ENCODE measurements around the gene NCAN.
"Not testable (repeated sequence)": the region's sequence is repeated elsewhere in the genome, so short reads cannot be mapped to it uniquely, and the experiment has no call there.

NCAN gene

DNA sequence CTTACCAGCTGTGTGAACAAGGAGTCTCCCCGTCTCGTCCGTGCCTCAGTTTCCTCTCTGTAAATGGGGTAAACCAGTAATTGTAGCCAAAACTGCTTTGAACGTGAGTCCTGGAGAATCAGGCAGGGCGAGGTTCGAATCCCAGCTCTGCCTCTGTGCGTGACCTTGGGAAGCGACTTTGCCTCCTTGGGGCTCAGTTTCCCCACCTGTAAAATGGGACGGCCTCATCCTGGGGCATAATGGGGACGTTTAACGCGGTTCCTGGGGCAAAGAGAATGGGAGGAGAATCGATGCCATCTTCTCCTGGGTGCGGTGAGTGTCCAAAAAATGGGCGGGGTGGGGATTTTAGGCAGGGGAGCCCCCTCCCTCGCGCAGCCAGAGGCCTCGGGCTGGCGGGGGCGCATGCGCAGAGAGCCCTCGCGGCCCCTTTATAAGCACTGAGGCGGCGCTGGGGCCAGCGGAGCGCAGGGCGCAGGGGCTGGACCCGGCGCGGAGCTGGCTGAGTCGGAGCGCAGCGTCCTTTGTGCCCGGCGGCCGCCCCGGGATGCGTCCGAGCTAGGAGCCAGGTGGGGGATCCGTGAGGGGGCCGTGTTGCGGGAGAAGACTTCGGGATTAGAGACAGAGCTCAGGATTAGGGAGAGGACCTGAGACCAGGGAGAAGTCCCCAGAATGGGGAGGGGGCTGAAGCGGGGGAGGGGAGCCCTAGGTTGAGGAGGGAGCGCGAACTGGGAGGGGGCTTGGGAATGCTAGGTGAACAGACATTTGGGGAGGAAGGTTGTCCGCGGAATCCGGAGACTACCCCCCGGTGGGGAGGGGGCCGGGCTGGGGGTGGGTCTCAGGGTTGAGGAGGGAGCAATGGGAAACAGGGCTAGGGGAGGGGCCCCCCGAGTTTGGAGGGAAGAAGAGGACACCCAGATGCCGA lies at the start of gene NCAN:
Gene NCAN, plus strand, starts transcription at position 460 of the 922 bp plus-strand sequence. CDS start 4,996 bp downstream, outside the sequence.
- no peak for DNase-seq
- TF ChIP-seq GATA1 (IDR thresholded peaks at IDR 0.05; ENCODE audit: low read depth, low read length) (no peak), POLR2A (IDR thresholded peaks at IDR 0.05; ENCODE audit: low read length) (no peak)

DNA sequence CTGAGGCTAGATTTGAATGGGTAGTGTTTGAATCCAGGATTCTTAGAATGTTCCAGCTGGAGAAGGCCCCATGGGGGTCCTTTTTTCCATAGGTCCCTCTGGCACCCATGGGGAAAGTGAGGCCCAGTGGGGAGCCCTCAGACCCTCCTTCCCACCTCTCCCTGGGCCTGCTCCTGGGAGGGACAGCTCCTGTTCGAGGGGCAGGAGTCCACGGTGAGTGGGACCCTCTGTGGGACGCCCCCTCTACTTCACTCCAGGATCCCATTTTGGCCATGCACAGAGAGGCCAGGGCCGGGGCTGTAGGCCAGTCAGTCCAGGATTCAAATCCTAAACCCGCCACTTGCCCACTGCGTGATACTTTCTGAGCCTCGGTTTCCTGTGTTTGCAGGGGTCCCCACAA lies 49.3 kb upstream of the NCAN start:
- no peak for DNase-seq
- TF ChIP-seq GATA1 (IDR thresholded peaks at IDR 0.05; ENCODE audit: low read depth, low read length) (no peak), POLR2A (IDR thresholded peaks at IDR 0.05; ENCODE audit: low read length) (no peak)

DNA sequence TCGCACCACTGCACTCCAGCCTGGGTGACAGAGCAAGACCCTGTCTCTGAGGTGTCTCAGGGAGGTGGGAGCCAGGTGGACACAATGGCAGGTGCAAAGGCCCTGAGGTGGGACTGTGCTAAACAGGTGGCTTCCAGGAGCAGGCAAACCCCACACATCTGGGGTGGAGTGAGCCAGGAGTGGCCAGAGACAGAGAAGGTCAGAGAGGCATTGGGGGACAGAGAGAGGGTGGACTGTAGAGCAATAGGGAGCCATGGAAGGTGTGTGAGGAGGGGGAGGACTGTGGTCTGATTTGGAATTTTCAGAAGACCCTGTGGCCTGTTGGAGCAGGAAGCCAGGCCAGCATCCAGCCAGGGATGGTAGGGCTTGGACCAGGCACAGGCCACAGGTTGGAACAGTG lies 46.4 kb upstream of the NCAN start:
- DNase-seq = no peak
- TF ChIP-seq GATA1 (IDR thresholded peaks at IDR 0.05; ENCODE audit: low read depth, low read length) (no peak), POLR2A (IDR thresholded peaks at IDR 0.05; ENCODE audit: low read length) (no peak)

DNA sequence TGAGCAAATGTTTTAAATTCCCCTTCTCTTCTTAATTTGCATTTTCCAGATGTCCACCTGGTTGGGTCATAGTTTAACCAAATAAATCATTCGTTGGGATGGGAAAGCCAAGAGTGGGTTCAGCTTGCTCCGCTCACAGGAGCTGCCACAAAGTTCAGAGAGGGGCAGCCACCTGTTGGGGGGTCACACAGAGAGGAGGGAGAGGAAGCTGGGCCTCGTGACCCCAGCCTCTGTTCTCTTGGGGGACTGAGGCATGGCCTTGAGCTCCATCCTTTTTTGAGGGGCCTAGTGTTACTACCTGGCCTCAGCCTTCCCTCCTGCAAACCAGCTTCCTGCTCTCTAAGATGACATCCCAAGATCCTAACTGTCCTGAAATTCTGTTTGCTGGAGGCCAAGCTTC lies 44.1 kb upstream of the NCAN start:
- TF ChIP-seq POLR2A (IDR thresholded peaks at IDR 0.05; ENCODE audit: low read length) = no peak
- no peak for TF ChIP-seq GATA1 (IDR thresholded peaks at IDR 0.05; ENCODE audit: low read depth, low read length)
- no peak for DNase-seq

DNA sequence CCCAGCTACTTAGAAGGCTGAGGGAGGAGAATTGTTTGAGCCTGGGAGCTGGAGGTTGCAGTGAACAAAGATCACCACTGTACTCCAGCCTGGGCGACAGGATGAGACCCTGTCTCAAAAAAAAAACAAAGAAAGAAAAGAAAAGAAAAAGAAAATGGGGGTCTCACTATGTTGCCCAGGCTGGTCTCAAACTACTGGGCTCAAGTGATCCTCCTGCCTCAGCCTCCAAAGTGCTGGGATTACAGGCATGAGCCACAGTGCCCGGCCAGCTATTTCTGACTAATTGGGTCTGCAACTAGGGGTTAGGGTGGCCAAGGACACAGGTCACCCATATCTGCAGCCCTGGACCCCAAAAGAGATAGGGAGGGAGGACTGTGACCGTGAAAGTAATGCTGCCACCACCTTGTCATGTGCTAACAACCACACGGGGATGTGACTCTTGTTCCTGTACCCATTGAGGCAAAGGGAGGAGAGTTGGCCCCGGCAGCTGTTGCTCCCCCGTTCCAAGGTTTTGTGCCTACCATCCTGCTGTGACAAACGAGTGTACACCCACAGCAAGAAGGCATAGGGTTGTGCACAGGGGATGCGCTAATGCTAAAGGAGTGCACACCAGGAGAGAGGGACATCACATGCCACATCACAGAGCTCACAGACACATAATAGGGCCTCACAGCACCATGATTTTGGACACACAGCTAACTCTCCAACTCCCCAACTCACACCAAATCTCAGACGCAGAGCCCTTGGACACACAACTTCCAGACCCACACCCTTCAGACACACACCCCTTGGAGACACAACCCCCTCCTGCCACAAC lies 42.3 kb upstream of the NCAN start:
- no peak for DNase-seq
- no peak for TF ChIP-seq POLR2A (IDR thresholded peaks at IDR 0.05; ENCODE audit: low read length)
- TF ChIP-seq GATA1 (IDR thresholded peaks at IDR 0.05; ENCODE audit: low read depth, low read length) = no peak

DNA sequence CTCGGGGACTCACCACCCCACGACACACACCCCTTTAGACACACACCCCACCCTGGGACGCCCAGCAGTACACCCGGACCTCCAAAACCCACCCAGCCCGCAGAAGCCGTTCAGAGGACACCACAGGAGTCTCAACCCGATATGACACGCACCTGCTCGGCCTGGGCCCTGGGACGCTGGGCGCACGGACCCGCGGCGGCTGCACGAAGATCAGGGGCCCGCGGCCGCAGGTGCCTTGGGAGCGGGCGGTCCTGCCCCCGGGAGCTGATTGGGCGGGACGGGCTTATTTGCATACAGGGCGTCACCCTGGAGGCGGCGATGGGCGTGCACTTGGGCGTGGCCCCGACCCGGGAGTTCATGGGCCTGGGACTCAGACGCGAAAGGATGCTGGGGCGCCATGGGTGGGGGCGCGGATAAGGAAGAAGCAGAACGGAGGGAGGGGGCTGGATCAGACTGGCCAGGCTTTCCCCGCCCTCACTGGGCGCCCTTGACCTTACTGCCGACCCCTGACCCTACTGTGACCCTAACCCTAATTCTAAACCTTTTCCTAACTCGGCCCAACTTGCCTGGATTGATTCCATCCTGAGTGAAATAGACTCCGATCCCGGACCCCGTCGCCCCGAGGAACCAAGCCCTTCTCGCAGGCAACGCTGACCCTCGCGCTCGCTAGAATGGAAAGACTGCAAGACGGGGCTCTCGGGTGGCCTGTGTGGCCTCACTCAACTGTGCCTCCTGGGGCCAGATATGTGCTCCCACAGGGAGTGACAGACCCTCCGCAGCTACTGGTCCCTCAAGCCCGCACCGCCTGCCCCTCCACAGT lies 41.5 kb upstream of the NCAN start, which contains the start of gene MEF2B:
Gene MEF2B, minus strand, starts transcription at position 211 of the 820 bp plus-strand sequence. CDS start 19,528 bp downstream, outside the sequence.
- peak; percentile 86 to 90 for DNase-seq
- TF ChIP-seq GATA1 (IDR thresholded peaks at IDR 0.05; ENCODE audit: low read depth, low read length) (no peak), POLR2A (IDR thresholded peaks at IDR 0.05; ENCODE audit: low read length) (no peak)

DNA sequence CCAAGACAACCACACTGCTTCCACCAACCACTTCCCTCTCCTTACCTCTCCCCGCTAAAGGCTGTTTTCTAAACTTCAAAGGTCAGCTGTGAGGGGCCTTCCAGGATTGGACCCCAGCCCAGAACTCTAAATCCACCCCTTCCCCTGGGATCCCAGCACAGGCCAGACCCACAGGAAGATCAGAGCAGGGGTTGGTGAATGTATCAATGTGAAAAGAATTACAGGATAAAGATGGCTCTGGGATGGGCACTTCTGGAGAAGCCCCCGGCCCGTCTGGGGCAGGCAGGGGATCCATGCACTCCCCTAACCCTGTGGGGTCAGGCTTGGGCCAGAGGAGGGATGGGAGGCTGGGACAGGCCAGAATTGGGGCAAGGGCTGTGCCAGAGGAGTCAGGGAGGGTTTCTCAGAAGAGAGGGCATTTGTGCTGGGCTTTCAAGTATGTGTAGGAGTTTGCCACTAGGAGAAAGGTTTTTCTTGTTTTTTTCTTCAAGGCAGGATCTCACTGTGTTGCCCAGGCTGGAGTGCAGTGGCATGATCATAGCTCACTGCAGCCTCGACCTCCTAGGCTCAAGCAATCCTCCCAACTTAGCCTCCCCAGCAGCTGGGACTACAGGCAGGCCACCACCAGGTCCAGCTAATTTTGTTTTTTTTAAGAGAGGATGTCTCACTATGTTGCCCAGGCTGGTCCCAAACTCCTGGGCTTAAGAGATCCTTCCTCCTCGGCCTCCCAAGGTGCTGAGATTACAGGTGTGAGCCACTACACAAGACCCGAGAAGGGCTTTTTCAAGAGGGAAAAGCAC lies 40.7 kb upstream of the NCAN start:
- DNase-seq = no peak
- TF ChIP-seq POLR2A (IDR thresholded peaks at IDR 0.05; ENCODE audit: low read length) = no peak
- TF ChIP-seq GATA1 (IDR thresholded peaks at IDR 0.05; ENCODE audit: low read depth, low read length) = no peak

DNA sequence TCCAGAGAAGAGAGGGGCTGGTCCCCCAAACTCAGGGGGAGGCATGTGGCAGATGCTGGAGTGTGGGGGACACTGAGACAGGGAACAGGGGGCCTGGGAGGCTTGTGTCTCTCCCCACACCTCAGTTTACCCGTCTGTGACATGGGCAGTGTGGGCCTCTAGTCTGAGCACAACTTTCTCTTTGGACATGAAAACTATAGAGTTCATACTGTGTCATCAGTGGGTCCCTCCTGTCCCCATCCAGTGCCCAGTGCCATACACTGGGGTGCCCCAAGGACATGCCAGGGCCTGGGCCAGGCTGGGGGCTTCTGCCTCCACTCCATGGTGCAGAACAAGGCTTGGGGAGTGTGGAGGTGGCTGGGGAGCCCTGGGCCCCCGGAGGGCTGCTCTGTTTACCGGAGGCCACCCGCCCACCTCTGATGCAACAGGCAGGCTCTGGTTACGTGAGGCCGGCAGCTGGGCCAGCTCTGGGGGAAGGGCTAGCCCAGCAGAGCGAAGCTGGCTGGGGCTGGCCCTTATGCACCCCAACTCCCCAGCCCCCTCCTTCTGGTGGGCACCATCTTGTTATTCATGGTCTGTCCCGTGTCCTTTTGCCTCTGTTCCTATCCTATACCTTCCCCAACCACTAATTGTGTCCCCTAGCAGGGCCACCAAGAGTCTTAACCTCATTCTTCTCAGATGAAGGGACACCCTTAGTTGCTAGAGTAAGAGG lies 39.8 kb upstream of the NCAN start:
- peak; percentile 54 to 76 for DNase-seq

DNA sequence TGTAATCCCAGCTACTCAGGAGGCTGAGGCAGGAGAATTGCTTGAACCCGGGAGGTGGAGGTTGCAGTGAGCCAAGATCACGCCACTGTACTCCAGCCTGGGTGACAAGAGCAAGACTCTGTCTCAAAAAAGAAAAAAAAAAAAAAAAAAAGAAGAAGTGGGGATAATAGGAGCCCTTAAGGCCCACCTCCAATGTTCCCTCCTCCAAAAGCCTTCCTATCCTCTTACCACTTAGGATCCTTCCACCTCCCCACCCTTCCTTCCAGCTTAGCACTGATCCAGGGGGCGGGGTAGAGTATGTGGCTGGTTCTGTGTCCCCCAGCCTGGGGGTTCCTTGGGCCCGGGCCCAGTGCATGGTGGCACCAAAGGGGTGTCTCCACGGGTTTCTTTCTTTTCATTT lies 38.5 kb upstream of the NCAN start:
- not testable (repeated sequence) for DNase-seq

More for the DNA sequence above, 39.8 kb upstream of the NCAN start:
- TF ChIP-seq POLR2A (IDR thresholded peaks at IDR 0.05; ENCODE audit: low read length) (no peak), GATA1 (IDR thresholded peaks at IDR 0.05; ENCODE audit: low read depth, low read length) (no peak)

DNA sequence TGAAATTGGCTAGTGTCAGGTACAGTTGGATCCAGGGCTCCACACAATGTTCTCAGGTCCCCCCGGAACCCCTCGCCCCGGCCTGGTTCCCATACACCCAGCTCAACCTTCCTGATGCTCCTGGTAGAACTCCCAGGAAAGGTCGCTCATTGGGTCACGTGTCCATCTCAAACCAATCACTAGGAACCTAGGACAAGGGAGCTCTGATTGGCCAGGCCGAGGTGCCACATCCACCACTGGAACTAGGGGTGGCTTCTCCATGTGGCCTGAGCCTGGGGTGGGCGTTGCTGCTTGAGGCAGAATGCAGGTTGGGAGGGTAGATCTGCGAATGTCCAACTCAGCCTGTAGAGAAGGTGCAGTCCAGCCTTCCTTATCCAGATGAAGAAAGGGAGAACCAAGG lies 34.8 kb upstream of the NCAN start:
- TF ChIP-seq GATA1 (IDR thresholded peaks at IDR 0.05; ENCODE audit: low read depth, low read length) (no peak), POLR2A (IDR thresholded peaks at IDR 0.05; ENCODE audit: low read length) (no peak)
- DNase-seq = no peak

DNA sequence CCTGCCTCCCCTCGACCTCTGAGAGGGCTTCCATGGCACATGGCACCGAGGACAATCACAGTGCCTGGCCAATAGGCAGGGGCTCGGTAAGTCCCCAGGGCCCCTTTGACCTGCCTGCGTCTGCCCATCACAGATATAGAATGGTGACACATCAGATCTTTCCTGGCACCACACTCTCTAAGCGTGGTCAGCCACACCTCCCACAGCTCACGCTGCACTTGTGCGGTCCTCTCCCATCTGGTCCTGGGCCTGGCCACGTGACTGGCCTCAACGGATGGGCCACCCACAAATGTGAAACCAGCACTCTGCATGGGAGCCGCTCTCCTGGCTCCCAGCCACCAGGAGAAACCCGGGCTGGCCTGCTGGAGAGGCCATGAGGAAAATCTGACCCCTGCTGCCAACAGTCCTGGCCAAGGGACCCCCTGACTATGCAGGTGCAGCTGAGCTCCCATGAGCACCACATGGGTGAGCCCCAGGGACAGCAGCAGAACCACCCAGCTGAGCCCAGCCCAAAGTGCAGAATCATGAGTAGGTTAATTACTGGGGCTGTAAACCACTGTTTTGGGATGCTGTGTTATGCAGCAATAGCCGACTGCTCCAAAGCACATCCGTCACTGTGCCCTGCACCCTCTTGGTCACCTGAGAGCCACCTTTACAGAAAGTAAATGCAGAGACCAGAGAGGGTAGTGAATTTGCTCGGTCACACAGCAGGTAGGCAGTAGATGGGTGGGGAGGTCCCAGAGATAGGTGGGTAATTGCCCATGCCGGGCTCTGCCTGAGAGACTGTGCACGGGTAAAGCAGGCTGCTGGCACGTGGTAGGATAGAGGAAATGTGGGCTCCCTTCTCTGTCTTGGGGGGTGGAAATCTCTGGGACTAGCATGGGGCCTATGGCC lies 32.0 kb upstream of the NCAN start:
- DNase-seq = no peak
- TF ChIP-seq GATA1 (IDR thresholded peaks at IDR 0.05; ENCODE audit: low read depth, low read length) = no peak
- TF ChIP-seq POLR2A (IDR thresholded peaks at IDR 0.05; ENCODE audit: low read length) = no peak

All from erythroblast (primary cell).